Gastrocnemius medialis (tissue), 4 donors: ENCODE results near the gene CHCHD6.

Experiments
- CTCF ChIP-seq, 5 experiments: fragments of 450-650 bp in 3 of 5; fragments of 200-600 bp in 2 of 5; sonication (generic) in 2 of 5; IDR thresholded peaks in 4 of 5; conservative IDR thresholded peaks in 1 of 5; 1 replicate in 4 of 5; 2 replicates in 1 of 5; pipeline ENCODE4 v1.5.1; 2016 to 2019; ENCODE audit warnings: antibody characterized with exemption in 5 of 5, mild to moderate bottlenecking in 3 of 5, moderate library complexity in 3 of 5
- POLR2A ChIP-seq, 2 donors: fragments of 450-650 bp; IDR thresholded peaks; one replicate each; pipeline ENCODE4 v1.6.1; 2017; ENCODE audit warnings: antibody characterized with exemption in 2 of 2, mild to moderate bottlenecking in 2 of 2, moderate library complexity in 2 of 2

- TF ChIP-seq CTCF (IDR thresholded peaks at IDR 0.05 in 4 of 5, conservative IDR thresholded peaks at IDR 0.05 in 1 of 5) (no peak), POLR2A (IDR thresholded peaks at IDR 0.05) (no peak)
Measured at GRCh38 chr3:126962756-126963155, 258.7 kb downstream of the CHCHD6 start.
